Stimulated activated CD8-positive, alpha-beta memory T cell treated with anti-CD3 and anti-CD28 coated beads, Interleukin-4, amount 100 ng/mL, for 1 hour (primary cell): ENCODE data around the gene IPO4.
A peak's percentile ranks its signal among the peaks of the same experiment; 100 is the strongest.
"Not testable (repeated sequence)": the region's sequence is repeated elsewhere in the genome, so short reads cannot be mapped to it uniquely, and the experiment has no call there.

ENCODE experiments used
- DNase-seq, 2 donors: peaks; one replicate each; pipeline ENCODE4 v3.0.0-alpha.2; 2020; ENCODE audit warnings: low read depth in 2 of 2, low spot score in 1 of 2

The IPO4 gene

GRCh38 chr14:24215495-24216344 is 27.1 kb upstream of the IPO4 start, which contains the start of gene MDP1:
MDP1 (minus strand) TSS chr14:24216066; CDS start chr14:24215955, 111 bp downstream.
- DNase-seq = peak; percentile 52 to 72

- DNase-seq = no peak
Observed at GRCh38 chr14:24213866-24214662, 25.4 kb upstream of the IPO4 start.

DNA sequence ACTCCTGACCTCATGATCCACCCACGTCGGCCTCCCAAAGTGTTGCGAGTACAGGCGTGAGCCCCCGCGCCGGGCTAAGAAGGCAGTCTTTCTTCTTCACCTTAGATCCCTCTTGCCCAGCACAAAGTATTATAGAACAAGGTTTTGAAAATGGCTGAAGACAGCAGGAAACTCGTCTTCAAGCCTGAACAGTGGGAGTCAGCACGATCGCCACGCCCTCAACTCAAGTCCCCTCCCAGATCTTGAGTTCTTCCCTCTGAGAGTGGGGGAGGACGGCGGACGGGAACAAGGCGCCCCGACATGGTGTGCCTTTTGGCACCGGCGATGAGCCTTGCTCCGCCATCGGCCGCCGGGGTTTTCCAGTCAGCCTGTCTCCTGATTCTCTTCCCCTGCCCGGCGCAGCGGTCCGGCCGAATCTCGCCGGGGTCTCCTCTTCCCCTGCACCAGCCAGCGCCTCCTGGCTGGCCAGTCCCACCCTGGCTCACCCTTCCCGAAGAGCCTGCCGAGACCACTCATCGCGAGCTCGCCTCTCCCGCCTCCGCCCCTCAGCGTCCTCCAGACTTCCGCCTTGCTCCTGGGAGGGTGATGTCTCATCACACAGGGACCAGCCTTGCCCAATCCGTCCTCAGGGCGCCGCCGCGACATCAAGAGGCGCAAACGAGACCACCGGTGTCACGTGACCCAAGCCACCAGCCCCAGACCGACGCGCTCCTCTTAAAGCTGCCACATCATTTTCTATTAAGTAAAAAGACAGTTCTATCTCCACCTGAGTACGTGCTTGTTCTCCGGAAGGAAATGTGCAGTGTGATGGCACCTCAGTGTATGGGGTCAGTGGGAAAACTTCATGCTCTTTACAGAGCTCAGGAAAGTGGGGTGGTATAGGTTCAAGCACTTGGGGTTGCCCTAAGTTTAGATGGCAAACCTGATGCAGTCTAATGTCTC is 24.6 kb upstream of the IPO4 start, which contains the start of gene CHMP4A:
Gene CHMP4A (minus strand): TSS at position 565 of the 942 bp plus-strand sequence. CDS start 49 bp downstream, at position 516.
- DNase-seq = peak; percentile 88 to 93

DNA sequence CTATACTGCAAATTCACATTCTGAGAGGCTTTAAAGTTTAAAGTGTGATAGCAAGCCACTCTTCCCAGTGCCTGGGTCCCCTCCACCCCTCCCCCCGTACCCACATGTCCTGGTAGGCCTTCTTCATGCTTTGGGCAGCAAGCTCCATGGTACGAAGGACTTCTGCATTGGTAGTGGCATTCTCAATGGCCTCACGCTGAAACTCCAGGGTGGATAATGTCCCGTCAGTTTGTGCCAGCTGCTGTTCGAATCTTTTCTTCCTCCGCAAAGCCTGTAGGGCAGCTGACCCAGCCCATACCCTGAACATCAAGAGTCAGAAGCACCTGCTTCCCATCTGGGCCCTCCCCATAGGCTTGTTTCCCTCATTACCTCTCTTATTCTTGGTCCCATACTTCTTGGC is 22.7 kb upstream of the IPO4 start:
- DNase-seq = no peak

DNA sequence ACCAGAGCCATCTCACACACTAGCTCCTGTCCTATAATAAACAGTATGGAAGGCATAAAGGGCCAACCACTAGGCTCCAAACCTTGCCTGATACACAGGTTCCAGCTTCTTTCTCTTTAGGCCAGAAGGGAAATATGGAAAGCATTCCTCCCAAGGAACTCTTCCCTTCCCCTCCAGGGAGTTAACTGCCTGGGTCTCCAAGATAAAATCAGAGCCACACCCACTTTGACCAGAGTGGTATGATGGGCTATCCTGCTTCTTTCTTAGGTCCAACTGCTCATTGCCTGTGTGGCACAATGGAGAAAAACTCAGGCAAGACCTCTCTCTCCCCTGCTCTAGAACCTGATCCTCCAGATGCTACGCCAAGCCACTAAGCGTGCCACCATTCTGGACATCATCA is 19.0 kb upstream of the IPO4 start:
- DNase-seq = no peak

GRCh38 chr14:24207104-24207551 is 18.5 kb upstream of the IPO4 start:
- no peak for DNase-seq

DNA sequence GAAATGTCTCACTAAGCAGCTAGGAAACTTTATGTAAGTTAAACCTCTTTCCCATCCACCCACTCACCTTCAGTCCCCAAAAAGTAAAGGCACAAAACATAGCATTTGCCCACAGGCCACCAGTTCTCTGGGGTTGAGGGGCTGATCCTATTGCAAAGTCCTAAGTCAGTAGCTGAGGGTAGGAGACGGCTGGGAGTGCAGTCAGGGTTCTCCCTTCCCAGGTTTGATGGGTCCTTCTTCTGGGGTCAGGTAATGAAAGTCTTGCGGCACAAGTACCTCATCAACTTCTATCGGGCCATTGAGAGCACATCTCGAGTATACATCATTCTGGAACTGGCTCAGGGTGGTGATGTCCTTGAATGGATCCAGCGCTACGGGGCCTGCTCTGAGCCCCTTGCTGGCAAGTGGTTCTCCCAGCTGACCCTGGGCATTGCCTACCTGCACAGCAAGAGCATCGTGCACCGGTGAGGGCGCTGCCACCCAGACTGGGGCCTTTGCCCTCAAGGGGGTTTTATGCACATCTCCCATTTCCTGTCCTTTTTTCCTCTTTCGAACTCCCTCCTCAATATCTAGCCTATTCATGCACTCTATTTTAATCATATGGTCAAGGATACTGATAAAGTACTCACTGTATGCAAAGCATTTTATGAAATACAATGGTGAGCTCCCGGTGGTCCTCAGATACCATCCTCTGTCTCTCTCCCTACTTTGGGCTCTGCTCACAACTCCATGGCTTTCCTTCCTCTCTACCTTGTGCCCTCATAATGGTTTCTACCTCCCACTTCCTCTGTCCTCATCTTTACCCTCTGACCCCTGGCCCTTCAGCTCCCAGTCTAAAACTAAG is 17.9 kb upstream of the IPO4 start:
- no peak for DNase-seq

- no peak for DNase-seq
Observed at GRCh38 chr14:24204163-24205146, 15.8 kb upstream of the IPO4 start.

GRCh38 chr14:24203249-24203886 is 14.8 kb upstream of the IPO4 start:
- not testable (repeated sequence) for DNase-seq

DNA sequence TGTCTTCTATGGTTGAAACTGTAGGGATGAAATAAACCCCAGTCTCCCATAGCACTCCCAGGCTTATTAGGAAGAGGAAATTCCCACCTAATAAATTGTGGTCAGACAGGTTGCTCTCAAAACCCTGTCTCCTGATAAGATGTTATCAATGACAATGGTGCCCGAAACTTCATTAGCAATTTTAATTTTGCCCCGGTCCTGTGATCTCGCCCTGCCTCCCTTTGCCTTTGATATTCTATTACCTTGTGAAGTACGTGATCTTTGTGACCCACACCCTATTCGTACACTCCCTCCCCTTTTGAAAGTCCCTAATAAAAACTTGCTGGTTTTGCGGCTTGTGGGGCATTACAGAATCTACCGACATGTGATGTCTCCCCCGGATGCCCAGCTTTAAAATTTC is 13.9 kb upstream of the IPO4 start:
- not testable (repeated sequence) for DNase-seq

DNA sequence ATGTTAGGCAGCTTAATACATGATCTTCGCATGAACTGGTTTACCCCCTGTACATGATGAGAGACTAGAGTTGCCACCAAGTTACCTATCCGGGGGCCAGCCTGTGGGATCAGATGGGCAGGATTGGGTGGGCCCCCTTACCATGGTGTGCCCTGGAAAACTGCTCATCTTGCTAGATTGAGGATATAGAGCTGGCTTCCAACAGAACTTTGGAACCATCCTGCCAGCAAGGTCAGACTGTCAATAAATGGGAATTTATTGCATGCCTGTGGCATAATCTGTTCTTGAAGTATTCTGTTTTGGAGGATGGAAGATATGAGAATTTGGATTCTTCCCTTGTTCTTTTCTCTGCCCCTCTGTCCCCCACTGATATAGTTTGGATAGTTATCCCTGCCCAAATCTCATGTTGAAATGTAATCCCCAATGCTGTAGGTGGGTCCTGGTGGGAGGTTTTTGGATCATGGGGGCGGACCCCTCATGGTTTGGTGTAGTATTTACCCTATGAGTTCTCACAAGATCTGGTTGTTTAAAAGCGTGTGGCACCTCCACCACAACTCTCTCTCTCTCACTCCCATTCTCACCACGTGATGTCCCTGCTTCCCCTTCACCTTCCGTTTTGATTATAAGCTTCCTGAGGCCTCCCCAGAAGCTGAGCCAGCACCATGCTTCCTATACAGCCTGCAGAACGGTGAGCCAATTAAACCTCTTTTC is 10.4 kb upstream of the IPO4 start:
- DNase-seq = no peak

DNA sequence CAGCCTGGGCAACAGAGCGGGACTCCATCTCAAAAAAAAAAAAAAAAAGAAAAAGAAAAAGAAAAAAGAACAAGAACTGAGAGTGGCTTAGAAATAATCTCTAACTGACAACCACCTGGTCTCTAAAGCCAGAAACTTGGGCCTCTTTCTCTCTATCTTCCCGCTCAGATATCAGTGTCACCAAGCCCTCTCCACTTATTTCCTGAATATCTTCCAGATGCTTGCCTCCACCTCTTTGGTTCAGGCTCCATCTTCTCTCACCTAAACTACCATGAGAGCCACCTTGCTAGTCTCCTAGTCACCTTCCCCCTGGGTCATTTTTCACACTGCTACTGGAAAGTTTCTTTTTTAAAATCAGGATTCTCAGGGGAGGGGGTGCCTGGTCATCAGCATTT is 8.4 kb upstream of the IPO4 start:
- no peak for DNase-seq

- no peak for DNase-seq
Observed at GRCh38 chr14:24196071-24197055, 7.7 kb upstream of the IPO4 start.

- DNase-seq = peak; percentile 74 to 81
Observed at GRCh38 chr14:24195186-24196070, 6.8 kb upstream of the IPO4 start, which contains the start of gene TM9SF1. TM9SF1 (minus strand) TSS chr14:24195441; CDS start chr14:24195019, 422 bp downstream.

DNA sequence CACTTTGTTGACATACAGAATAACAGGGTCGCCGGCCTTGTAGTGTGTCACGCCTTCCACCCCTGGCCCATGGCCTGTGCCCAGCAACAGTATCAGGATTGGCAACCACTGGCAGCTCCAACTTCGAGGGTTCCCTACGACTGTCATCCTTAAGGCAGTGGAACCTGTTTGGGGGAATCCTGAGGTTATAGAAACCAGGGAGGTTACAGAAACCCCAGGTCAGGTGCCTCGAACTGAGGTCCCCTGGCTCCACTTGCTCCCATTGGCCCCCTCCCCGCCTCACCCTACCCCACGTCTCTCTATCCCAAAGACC is 6.2 kb upstream of the IPO4 start:
- DNase-seq = no peak
